ENCODE measurements around the gene GALNT18.

GALNT18 gene

GRCh38 chr11:11335043-11335442 is 286.8 kb downstream of the GALNT18 start:
- DNase-seq = no peak

GRCh38 chr11:11334607-11335006 is 287.2 kb downstream of the GALNT18 start:
- DNase-seq = no peak

DNA sequence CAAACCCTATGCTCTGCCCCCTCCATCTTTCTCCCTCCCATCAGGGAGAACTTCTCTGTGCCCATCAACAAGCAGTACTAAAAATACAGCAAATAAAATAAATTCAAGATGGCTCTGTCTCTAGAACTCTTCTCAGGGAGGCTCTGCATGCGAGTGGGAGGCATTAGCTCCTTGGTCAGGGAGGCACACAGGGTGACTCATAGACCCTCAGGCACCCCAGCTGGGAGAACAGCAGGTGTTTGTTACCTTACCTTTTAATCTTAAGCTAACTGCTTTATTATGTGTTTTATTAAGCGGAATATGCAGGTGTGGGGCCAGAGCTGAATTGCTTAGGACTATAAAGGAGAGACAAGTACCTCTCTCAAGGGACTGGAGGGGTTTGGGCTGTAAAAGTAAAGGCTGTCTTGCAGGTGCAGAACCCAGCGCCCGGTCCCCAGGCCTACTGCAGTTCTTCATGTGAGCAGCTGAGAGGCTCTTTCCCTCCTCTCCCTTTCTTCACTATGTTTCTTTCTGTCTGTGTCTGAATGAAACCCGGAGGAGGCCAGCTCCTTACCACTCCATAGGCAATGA is 289.6 kb downstream of the GALNT18 start:
- no peak for DNase-seq

DNA sequence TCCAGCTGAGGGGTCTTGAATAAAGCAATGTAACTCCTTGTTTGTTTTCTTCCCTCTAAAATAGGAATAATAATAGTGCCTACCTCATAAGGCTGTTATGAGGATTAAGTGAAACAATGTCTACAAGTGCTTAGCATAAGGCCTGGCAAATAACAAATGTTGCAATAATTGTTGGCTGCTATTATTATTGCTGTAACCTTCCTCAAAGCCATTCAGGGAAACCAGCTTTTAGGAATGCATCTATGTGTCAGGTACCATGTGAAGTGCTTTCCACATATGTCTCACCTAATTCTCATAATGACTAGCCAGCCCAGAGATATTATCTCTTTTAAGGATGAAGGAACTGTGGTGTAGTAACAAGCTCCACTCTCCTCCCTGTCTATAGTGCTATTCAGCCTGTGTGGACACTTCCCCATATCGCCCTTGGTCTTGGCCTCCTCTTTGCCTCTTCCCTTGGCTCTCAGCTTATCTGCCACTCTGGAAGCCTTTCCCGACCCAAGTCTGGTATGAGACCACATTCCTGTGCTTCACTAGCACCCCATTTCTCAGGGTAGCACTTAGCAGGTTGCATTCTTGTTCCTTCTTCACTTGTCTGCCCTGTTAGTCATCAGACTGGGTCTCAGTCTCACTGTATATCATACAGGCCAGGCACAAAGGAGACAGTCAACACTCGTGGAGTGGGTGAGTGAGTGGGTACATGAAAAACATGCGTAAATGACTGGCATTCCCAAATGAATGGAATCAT is 292.6 kb downstream of the GALNT18 start:
- no peak for DNase-seq

- no peak for DNase-seq
These were observed 297.7 kb downstream of the GALNT18 start for GRCh38 chr11:11324090-11324489.

DNA sequence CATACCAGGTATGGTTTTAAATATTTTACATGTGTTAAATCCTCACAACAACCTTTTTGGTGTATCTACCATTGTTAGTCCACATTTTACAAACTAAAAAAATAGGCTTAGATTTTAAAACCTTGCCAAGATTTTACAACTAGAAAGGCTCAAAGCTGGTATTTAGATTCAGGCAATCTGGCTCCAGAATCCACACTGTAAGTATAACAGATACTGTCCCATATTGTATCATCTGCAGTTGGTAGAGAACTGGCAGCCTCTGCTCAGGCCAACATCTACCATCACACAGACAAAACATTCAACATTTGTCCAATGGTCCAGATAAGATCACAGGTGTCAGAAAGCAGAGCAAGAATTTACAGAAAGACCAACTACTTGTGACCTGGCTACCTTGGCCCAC is 299.7 kb downstream of the GALNT18 start:
- DNase-seq = no peak

DNA sequence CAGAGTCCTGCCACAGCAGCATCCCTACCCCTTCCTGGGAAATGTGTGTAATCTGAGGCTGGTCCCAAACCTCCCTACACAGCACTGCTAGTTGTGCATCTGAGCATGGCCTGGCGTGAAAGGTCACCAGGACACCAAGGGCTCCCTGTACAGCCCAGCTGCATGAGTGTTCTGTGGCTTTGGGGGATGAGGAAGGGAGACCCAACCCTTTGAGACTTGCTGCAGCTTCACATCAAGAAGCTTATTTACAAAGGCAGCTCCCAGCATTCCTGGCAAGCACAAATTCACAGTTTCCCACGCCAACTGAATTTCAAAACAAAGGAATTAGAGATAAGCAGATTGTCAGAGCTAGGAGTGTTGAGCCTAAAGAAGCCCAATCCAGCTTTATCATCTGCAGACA is 301.0 kb downstream of the GALNT18 start:
- no peak for DNase-seq

DNA sequence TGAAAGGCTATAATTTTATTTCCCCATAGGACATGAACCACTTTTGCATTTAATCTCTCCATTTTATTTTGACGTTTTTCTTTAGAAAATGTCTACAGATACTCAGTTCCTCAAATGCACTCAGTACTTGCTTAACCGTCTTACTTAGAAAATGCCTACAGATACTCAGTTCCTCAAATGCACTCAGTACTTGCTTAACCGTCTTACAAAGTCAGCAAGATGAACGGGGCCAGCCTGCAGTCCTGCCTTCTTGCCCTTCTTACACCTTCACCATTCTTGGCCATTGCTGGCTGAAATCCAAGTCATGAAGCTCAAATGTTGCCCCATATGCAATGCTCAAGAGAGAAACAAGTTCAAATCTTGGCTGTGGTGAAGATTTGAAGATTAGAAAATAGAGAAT is 302.8 kb downstream of the GALNT18 start:
- no peak for DNase-seq

GRCh38 chr11:11318461-11318860 is 303.3 kb downstream of the GALNT18 start:
- DNase-seq = no peak

DNA sequence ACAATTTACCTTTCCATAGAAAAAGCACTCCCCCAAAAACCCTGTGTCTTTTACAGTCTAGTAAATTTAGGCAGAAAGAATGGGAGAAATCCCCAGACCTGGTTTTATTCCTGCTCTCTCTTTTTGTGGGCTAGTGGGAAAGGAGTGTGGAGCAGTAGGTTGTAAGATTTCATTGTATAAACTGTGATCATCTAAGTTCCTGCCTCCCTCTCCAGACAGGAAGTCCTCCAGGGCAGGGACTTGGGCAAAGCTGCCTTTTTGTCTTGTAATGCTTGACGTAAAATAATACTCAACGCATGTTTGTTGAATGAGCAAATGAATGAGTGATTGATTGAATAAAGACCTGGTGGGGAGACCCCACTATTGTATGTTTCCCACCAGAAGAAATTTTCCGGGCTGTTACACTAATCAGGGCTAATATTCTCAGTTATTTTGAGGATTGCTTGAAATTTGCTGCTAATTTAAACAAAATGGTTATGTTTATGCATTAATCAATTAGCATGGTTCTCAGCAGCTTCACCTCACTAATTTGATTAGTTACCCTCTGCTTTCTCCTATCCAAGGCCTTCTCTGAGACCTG is 305.1 kb downstream of the GALNT18 start:
- DNase-seq = no peak

DNA sequence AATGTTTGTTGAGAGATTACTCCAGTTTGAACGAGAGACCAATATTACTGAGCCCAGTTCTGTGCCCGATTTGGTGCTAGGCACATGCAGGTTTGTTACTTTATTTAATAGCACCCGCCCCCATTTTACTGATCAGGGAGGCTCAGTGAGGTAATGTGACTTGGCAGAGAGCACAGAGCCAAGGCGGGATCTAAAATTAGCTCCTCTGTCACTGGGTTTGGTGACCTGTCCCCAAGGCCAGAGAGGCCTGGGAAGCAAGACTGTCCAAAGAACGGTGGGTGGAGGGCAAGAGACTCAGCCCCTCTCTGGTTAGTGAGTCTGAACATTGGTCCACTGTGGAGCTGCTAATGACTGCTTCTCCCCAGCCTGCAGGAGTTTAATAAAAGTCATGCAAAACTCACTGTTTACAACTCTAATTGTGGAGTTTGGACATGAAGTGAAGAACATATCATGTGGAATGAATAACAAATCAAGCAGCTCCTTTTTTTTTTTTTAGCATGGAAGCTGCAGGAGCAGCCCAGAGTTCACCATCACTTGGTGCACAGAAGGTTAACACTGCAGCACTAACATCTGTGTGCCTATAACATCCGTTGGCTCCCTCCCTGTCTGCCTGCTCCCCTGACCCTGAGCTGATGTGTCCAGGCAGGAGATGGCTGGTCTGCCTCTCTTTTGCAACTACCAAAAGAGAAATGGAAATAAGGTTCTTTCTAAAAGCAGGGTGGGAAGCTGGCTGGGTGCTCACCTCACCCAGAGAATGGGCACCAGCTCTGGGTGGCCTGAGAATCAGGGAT is 307.7 kb downstream of the GALNT18 start:
- DNase-seq = no peak

DNA sequence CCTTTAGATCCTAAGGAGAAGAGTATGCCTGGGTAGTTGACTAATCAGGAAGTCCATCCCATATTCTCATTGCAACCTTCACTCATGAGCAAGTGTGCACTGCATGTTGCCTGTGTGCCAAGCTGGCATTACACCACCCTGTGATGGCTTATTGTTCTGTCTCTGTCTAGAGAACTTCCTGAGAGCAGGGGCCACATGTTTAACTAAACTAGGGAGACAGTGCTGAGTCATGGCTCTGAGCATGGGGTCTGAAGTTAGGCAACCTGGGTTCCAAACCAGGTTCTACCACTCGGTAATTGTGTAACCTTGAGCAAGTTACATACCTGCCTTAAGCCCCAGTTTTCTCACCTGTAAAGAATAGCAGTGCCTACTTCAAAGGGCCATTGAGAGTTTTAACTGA is 308.4 kb downstream of the GALNT18 start:
- DNase-seq = no peak

- DNase-seq = no peak
These were observed 309.1 kb downstream of the GALNT18 start for GRCh38 chr11:11312738-11313137.

GRCh38 chr11:11311169-11311568 is 310.6 kb downstream of the GALNT18 start:
- no peak for DNase-seq

DNA sequence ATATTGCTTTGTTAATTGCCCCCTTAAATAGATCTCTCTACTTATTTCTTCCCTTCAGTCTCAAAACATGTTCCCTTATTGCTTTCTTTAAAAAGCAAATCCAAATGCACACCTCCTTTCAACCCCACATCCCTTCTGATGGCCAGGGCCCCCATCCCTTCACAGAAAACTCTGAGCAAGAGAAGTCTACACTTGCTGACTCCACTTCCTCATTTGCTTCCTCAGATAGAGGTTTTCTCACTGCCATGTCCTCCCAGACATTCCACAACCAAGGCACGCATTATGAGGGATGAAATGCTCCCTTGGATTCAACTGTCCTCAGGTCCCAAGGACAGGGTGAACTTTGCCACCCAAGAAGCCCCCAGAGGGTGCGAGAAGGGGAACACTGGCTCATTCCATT is 311.9 kb downstream of the GALNT18 start:
- no peak for DNase-seq

- no peak for DNase-seq
These were observed 313.6 kb downstream of the GALNT18 start for GRCh38 chr11:11308249-11308648.

DNA sequence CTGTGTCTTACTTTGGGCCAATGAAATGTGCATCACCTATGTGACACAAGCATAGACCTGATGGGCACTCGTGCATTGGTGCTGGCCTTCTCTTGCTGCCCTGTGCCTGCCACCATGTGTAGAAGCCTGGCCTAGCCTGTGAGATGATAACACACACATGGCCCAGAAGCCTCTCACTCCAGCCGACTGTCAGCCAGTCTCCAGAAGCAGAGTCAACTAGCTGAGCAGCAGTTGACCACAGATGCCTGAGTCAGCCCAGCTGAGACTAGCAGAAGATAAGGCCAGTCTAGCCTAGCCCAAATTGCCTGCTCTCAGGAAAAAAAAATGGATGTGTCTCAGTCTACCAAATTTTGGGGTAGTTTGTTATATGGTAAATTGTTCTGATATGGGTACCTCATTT is 314.9 kb downstream of the GALNT18 start:
- no peak for DNase-seq

DNA sequence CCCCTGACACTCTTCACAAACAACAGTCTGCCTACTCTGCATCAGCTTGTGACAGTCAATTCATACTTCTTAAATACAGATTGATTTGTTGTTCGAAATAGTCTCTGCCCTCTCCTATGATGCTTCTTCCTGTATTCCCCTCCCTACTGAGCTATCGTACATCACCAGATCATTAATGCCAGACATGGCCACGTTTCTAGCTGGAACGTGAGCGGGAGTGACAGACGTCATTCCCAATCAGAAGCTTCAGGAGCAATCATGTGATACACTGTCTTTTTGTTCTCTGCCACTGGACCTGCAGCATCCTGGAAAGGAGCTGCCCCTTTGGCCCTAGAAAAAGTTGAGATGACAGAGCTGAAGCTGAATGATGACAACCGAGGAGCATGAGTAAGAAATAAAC is 317.3 kb downstream of the GALNT18 start:
- no peak for DNase-seq

DNA sequence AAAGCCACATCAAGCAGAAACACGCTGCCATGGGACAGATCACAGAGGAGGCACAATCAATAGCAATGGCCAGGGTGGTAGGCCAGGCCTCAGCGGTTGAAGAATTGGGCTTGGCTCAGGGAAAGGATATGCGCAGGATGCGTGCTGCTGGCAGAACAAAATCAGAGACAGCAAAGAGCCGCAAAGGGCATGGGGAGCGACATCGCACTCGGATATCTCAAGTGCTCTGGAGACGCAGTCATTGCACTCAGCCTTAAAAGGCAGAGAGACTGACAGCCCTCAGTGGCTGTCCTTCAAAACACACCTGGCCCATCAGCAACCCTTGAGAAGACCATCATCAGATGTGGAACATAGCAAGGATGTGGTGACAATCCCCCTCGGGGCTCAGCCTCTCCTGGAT is 319.2 kb downstream of the GALNT18 start:
- DNase-seq = no peak

DNA sequence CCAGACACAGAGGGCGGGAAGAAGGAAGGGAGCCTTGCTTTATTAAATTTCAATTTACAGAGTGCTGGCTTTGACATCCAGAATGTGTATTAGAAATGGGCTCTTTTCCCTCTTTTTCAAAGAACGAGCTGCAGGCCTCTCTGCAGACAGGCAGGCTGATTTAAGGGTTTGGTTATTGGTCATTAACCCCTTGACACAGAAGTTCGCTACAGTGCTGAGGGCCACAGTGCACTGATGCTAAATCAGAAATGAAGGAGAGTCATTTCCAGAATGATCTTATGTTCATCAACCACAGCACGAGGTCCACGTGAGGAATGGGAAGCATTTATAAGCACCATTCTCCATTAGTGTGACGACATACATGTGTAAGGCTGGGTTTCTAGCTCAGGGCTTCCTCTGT is 320.6 kb downstream of the GALNT18 start:
- DNase-seq = no peak

DNA sequence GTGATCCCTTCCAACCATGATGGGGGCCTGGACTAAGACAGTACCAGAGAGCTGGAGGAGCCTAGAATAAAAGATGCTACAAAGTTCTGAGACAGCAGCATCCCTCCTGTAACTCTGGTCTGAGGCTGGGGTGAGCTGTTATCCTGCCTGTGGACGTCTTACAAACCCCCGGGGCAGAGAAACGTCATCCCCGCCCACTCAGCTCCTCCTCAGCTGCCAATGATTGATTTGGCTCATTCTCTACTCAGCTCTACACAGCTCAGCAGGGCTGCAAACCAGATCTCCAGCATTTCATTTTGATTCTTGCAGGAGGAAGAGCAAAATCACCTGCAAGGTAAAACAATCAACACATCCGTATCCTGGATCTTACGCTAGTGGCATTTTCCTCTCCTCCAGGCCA is 324.2 kb downstream of the GALNT18 start:
- DNase-seq = no peak

GRCh38 chr11:11296434-11296833 is 325.4 kb downstream of the GALNT18 start:
- no peak for DNase-seq

GRCh38 chr11:11294551-11294855 is 327.3 kb downstream of the GALNT18 start:
- DNase-seq = no peak
